K562 (cell line): ENCODE data around the gene B3GNT9. TPM values are rescaled to one million over a fixed set of nuclear protein-coding genes. Genes with fewer than 3 reads are reported as not detected.

ENCODE experiments used
- ARID2 ChIP-seq: fragments of 450-650 bp; IDR thresholded peaks from 2 replicates; pipeline ENCODE4 v1.6.1; 2017; ENCODE audit warnings: antibody characterized with exemption, mild to moderate bottlenecking
- BRD9 ChIP-seq: fragments of 450-650 bp; IDR thresholded peaks from 2 replicates; pipeline ENCODE4 v1.6.1; 2018; ENCODE audit warnings: low read depth; ENCODE audit not compliant: partially characterized antibody
- CBFA2T2 ChIP-seq: fragments of 450-650 bp; conservative IDR thresholded peaks from 2 replicates; pipeline ENCODE4 v1.6.1; 2017; ENCODE audit warnings: mild to moderate bottlenecking
- CREM ChIP-seq: IDR thresholded peaks from 2 replicates; pipeline ENCODE4 v1.6.1; 2014; ENCODE audit warnings: antibody characterized with exemption, low read depth
- CSDE1 ChIP-seq, 2 experiments: fragments of 450-650 bp; IDR thresholded peaks; 2 replicates each; pipeline ENCODE4 v1.6.1; 2016; ENCODE audit warnings: mild to moderate bottlenecking in 1 of 2
- GATA2 ChIP-seq: sonication (generic); formaldehyde crosslinking; IDR thresholded peaks from 2 replicates; pipeline ENCODE4 v1.4.0; 2020; ENCODE audit warnings: mild to moderate bottlenecking, missing genetic modification reagents
- HDGF ChIP-seq: fragments of 450-650 bp; IDR thresholded peaks from 2 replicates; pipeline ENCODE4 v1.6.1; 2016
- MTA2 ChIP-seq: fragments of 450-650 bp; IDR thresholded peaks from 2 replicates; pipeline ENCODE4 v1.6.1; 2016; ENCODE audit warnings: low read depth
- MTF1 ChIP-seq: fragments of 250-450 bp; sonication (Bioruptor Pico); IDR thresholded peaks from 2 replicates; pipeline ENCODE4 v1.9.0; 2021; ENCODE audit warnings: moderate library complexity, mild to moderate bottlenecking, inconsistent platforms, borderline replicate concordance
- NCOA2 ChIP-seq, 2 experiments: fragments of 450-650 bp; IDR thresholded peaks; 2 replicates each; pipeline ENCODE4 v1.6.1; 2018; ENCODE audit warnings: mild to moderate bottlenecking in 2 of 2, moderate library complexity in 1 of 2; ENCODE audit not compliant: partially characterized antibody in 2 of 2
- NFATC3 ChIP-seq: fragments of 450-650 bp; IDR thresholded peaks from 2 replicates; pipeline ENCODE4 v1.6.1; 2017; ENCODE audit warnings: mild to moderate bottlenecking
- PHB2 ChIP-seq: fragments of 450-650 bp; IDR thresholded peaks from 2 replicates; pipeline ENCODE4 v1.6.1; 2017; ENCODE audit warnings: low read depth
- PHF8 ChIP-seq: fragments of 200-600 bp; sonication (generic); IDR thresholded peaks from 2 replicates; pipeline ENCODE4 v1.6.1; 2012; ENCODE audit warnings: mixed run types, mild to moderate bottlenecking, inconsistent platforms, low read length, moderate library complexity, borderline replicate concordance
- POLR2G ChIP-seq: fragments of 200-400 bp; formaldehyde crosslinking; IDR thresholded peaks from 2 replicates; pipeline ENCODE4 v1.6.1; 2017; ENCODE audit warnings: low read depth, mild to moderate bottlenecking, antibody characterized with exemption, low read length, moderate library complexity
- SIRT6 ChIP-seq: IDR thresholded peaks from one replicate; pipeline ENCODE4 v1.6.1; 2012; ENCODE audit warnings: low read depth, mild to moderate bottlenecking, control low read depth, inconsistent platforms, low read length, moderate library complexity
- SLC30A9 ChIP-seq: fragments of 250-450 bp; sonication (Bioruptor Pico); IDR thresholded peaks from 2 replicates; pipeline ENCODE4 v1.8.0; 2022; ENCODE audit warnings: mild to moderate bottlenecking, moderate library complexity
- SMARCA4 ChIP-seq: fragments of 450-650 bp; IDR thresholded peaks from 2 replicates; pipeline ENCODE4 v1.6.1; 2016
- SP1 ChIP-seq: sonication (generic); formaldehyde crosslinking; IDR thresholded peaks from 2 replicates; pipeline ENCODE4 v1.8.1; 2022; ENCODE audit warnings: mild to moderate bottlenecking, missing genetic modification reagents
- STAT5A ChIP-seq: IDR thresholded peaks from 2 replicates; pipeline ENCODE4 v1.6.1; 2012; ENCODE audit warnings: low read length, inconsistent platforms, borderline replicate concordance
- TEAD4 ChIP-seq, 2 experiments: sonication (generic) in 1 of 2; formaldehyde crosslinking in 1 of 2; IDR thresholded peaks; 2 replicates each; pipeline versions ENCODE4 v1.6.1 to v1.8.0; 2012 to 2022; ENCODE audit warnings: borderline replicate concordance in 1 of 2, inconsistent platforms in 1 of 2, low read length in 1 of 2, mild to moderate bottlenecking in 1 of 2, missing genetic modification reagents in 1 of 2
- TSC22D4 ChIP-seq: fragments of 450-650 bp; IDR thresholded peaks from 2 replicates; pipeline ENCODE4 v1.6.1; 2016; ENCODE audit warnings: missing genetic modification characterization, missing biosample characterization, control low read depth
- XRCC5 ChIP-seq: fragments of 200-400 bp; formaldehyde crosslinking; IDR thresholded peaks from 2 replicates; pipeline ENCODE4 v1.6.1; 2017; ENCODE audit warnings: low read depth, mild to moderate bottlenecking, low read length
- ZBTB9 ChIP-seq: fragments of 450-650 bp; formaldehyde crosslinking; IDR thresholded peaks from 2 replicates; pipeline ENCODE4 v1.4.0; 2020; ENCODE audit warnings: mild to moderate bottlenecking, moderate library complexity
- ZC3H8 ChIP-seq: fragments of 450-650 bp; IDR thresholded peaks from 2 replicates; pipeline ENCODE4 v1.6.1; 2017
- ZFP30 ChIP-seq: fragments of 250-450 bp; sonication (Bioruptor Pico); IDR thresholded peaks from 2 replicates; pipeline ENCODE4 v1.8.0; 2022; ENCODE audit warnings: moderate library complexity, mild to moderate bottlenecking, inconsistent platforms, borderline replicate concordance
- ZNF12 ChIP-seq: sonication (generic); formaldehyde crosslinking; IDR thresholded peaks from 2 replicates; pipeline ENCODE4 v1.4.0; 2020; ENCODE audit warnings: mild to moderate bottlenecking, missing genetic modification reagents
- ZNF280A ChIP-seq: fragments of 450-650 bp; IDR thresholded peaks from 2 replicates; pipeline ENCODE4 v1.6.1; 2018; ENCODE audit warnings: mild to moderate bottlenecking, low read depth; ENCODE audit not compliant: partially characterized antibody
- ZNF347 ChIP-seq: fragments of 450-650 bp; formaldehyde crosslinking; IDR thresholded peaks from 2 replicates; pipeline ENCODE4 v1.4.0; 2020; ENCODE audit warnings: low read depth, mild to moderate bottlenecking, moderate library complexity
- ZNF79 ChIP-seq: fragments of 250-450 bp; sonication (Bioruptor Pico); IDR thresholded peaks from 2 replicates; pipeline ENCODE4 v1.4.0; 2020; ENCODE audit warnings: low read depth, mild to moderate bottlenecking, moderate library complexity
- polyA plus RNA-seq, 8 experiments: library from polyadenylated mRNA; depleted of rRNA in 4 of 8; stranded (reverse) in 5 of 8; unstranded in 3 of 8; fragments of >200 nt; fragmentation: Nextera tagmentation in 2 of 8; fragmentation: Illumina TruSeq in 1 of 8; extraction: Ambion mirVana in 2 of 8; extraction: Trizol in 1 of 8; gene quantifications; 2 replicates each; pipeline versions ENCODE4 v1.2.1 to v1.2.3, GENCODE V29; 2011 to 2014; ENCODE audit warnings: inconsistent platforms in 1 of 8, missing spikeins in 1 of 8
- total RNA-seq, 7 experiments: library from RNA; depleted of rRNA in 6 of 7; stranded (reverse); fragments of >200 nt in 6 of 7; fragmentation: Illumina TruSeq in 2 of 7; extraction: Trizol in 2 of 7; gene quantifications; 2 replicates each; pipeline versions ENCODE4 v1.2.1 to v1.2.3, GENCODE V29; 2011 to 2021; ENCODE audit warnings: low replicate concordance in 1 of 7

Gene B3GNT9
- total and polyA plus RNA-seq, 9 of the 15 experiments (the other 6 are each of a cell fraction or from before 2014, with no cell fraction given) = 0.01 to 1.8 (median 1.1) TPM; not detected in 1

DNA sequence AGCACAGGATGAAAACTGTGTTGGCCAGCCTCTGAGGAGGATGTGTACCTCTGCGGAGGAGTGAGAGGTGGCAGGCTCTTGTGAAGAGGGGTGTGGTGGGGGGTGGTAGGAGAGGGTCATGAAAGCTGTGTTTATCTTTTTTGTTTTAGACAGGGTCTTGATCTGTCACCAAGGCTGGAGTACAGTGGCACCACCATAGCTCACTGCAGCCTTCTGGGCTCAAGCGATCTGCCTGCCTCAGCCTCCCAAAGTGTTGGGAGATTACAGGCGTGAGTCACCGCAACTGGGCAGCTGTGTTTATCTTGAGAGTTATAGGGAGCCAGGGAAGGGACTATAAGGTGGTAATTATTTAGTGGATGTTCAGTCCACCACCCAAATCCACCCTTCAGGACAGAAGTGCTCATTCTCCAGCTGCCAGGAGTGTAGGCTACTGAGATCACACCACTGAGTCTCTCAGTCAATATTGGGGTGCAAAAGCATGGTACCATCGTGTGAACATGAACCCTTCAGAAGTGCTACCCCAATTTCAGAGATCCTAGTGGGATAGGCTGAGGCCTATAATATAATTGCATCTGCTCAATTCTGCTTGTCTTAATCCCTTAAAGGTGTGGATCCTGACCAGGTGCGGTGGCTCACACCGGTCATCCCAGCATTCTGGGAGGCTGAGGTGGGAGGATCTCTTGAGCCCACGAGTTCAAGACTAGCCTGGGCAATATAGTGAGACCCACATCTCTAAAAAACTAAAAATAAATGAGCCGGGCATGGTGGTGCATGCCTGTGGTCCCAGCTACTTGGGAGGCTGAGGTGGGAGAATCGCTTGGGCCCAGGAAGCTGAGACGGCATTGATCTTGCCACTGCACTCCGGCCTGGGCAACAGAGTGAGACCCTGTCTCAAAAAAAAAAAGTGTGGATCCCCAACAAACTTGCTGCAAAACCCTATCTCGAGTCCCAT, 39.9 kb upstream of the B3GNT9 start (continued):
- TF ChIP-seq TSC22D4 (tag) (no peak), CREM (no peak), STAT5A (peak; percentile 43; the same call in 1 of the 2 replicates), NCOA2 (IDR thresholded peaks at IDR 0.05; ENCODE audit: partially characterized antibody in 2 of 2) (no peak), XRCC5 (no peak), ZC3H8 (no peak), ZNF79 (CRISPR knock-in tag) (no peak), ZNF347 (CRISPR knock-in tag) (no peak), TEAD4 (IDR thresholded peaks at IDR 0.05; ENCODE audit: low read length) (peak; percentile 28; the same call in 1 of the 2 replicates), TEAD4 (CRISPR knock-in tag; IDR thresholded peaks at IDR 0.05; ENCODE audit: borderline replicate concordance) (no peak), SMARCA4 (peak; percentile 84), SIRT6 (no peak), BRD9 (no peak), HDGF (no peak), PHF8 (no peak), ARID2 (no peak), CSDE1 (IDR thresholded peaks at IDR 0.05) (no peak), ZBTB9 (CRISPR knock-in tag) (no peak), SLC30A9 (CRISPR knock-in tag) (no peak), CBFA2T2 (peak; percentile 75), SP1 (CRISPR knock-in tag) (no peak), ZFP30 (CRISPR knock-in tag) (no peak), ZNF12 (CRISPR knock-in tag) (no peak), ZNF280A (no peak), NFATC3 (no peak), MTF1 (CRISPR knock-in tag) (no peak), GATA2 (CRISPR knock-in tag) (no peak), MTA2 (0 out of 2 replicates have a peak, but pooled peaks have one; percentile 23), POLR2G (no peak), PHB2 (no peak)
